GM12873 (cell line): Measurements from ENCODE around the gene CPLX3.

Experiments
- TF ChIP-seq, protein P1 (sequence below): IDR thresholded peaks from 2 replicates; pipeline ENCODE4 v1.5.1; 2012; ENCODE audit warnings: low read depth, mild to moderate bottlenecking, moderate library complexity, low read length, control low read depth; ENCODE audit not compliant: insufficient read depth; ENCODE audit errors: missing control alignments

Gene CPLX3

DNA sequence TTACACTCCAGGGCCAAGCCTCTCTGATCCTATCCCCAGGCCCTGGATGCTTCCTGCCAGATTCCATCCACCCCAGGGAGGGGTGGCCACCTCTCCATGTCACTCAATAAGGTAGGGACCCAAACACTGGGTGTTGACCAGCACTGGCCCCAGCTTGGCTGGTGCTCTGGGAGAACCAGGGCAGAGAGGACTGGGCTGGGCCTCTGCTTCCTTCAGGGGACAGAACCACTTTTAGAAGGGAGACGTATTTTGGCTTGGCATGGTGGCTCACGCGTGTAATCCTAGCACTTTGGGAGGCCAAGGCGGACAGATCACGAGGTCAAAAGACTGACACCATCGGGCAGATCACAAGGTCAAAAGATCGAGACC lies 4.7 kb upstream of the CPLX3 start:
- TF ChIP-seq, protein P1, sequence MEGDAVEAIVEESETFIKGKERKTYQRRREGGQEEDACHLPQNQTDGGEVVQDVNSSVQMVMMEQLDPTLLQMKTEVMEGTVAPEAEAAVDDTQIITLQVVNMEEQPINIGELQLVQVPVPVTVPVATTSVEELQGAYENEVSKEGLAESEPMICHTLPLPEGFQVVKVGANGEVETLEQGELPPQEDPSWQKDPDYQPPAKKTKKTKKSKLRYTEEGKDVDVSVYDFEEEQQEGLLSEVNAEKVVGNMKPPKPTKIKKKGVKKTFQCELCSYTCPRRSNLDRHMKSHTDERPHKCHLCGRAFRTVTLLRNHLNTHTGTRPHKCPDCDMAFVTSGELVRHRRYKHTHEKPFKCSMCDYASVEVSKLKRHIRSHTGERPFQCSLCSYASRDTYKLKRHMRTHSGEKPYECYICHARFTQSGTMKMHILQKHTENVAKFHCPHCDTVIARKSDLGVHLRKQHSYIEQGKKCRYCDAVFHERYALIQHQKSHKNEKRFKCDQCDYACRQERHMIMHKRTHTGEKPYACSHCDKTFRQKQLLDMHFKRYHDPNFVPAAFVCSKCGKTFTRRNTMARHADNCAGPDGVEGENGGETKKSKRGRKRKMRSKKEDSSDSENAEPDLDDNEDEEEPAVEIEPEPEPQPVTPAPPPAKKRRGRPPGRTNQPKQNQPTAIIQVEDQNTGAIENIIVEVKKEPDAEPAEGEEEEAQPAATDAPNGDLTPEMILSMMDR = no peak

DNA sequence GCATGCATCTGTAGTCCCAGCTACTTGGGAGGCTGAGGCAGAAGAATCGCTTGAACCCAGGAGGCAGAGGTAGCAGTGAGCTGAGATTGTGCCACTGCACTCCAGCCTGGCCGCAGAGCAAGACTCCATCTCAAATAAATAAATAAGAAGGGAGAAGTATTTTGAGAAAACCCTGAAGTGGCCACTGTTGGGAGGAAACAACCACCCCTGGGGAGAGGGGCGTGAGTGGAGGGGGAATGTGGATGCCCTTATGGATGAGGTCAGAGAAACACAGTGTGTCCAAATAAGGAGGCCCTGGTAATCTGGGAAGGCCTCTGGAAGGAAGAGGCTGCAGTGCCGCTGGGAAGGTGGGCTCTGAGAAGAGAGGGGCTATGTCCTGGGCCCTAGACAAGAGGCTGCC lies 4.2 kb upstream of the CPLX3 start:
- TF ChIP-seq, protein P1 = no peak

DNA sequence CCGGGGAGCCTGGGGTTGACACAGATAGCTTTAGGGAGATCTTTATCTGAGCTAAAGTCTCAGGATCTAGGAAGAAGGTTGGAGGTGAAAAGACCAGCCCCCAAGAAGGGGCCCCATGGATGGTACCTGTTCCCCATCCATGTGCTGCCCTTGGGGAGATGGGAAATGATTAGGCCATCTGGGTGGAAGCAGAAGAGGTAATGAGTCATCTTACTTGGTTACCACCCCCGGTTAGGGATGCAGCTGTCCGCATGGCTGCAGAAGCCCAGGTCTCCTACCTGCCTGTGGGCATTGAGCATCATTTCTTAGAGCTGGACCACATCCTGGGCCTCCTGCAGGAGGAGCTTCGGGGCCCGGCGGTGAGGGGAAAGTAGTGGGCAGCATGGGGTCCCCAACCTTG lies 3.1 kb upstream of the CPLX3 start:
- TF ChIP-seq, protein P1 = no peak

DNA sequence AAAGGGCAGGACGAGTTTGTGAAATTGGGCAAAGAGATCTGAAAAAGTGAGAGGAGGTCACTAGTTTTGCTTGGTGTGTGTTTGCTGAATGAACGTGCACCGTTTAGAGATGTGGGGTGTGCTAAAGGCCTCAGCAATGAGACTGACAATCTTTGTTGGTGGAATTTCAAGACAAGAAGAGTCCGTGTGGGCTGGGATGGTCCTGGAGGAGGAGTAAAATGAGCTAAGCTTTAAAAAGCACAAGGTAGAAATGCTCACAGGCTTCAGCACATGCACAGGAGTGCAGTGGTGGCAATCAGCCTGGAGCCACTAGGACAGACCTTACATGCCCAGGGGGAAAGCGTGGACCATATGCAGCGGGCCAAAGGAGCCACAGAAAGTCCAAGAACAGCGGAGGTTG lies 1.5 kb upstream of the CPLX3 start:
- TF ChIP-seq, protein P1 = no peak

DNA sequence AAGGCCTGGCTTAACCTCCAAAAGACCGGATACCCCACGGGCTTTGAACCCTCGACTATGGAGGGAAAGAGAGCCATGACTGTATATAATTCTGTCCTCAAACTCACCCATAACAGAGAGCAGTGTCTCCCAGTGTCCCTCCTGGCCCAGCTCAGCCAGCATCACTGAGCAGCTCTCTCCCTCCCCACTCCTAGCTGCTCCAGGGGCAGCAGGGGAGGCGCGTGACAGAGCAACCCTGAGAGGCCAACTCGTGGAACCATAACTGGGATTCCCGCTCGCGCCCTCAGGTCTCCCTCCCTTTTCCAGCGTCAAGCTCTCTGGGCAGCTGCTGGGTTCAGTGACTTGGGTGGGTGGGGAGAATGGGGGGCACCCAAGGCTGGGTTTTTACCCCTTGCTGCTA lies 561 bp upstream of the CPLX3 start:
- TF ChIP-seq, protein P1 = no peak

DNA sequence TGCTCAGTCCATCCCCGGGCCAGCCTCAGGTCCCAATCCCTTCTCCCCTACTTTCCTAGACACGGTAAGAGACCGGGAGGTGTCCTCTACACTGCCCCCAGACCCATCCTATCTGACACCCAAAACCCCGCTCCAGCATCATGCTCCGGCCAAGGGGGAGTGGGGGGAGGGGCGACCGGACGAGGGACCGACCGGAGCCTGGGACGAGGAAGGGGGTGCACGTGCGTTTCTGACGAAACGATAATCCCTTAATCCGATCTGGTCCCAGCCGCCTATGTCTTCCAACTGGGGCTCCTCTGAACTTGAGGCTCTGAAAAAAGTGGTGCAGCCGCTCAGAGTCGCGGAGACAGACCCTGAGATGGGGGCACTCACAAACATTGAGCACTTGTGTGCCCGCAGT lies 494 bp downstream of the CPLX3 start:
- TF ChIP-seq, protein P1 = no peak

DNA sequence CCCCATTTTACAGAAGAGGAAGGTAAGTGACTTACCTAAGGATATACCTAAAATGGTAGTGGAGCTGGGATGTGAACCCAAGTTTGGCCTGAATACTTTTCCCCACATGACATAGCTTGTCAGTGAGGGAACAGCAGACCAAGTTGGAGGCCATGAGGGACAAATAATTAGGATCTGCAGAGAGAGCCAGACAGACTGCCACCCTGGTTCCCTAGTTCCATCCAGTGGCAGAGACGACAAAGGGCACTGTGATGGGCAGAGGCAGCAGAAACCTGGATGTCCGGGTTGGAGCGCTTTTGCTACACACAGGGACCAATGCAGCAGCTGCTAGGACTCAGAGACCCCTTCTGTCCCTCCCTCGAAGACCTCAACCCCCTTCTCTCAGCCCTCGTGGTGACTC lies 1.2 kb downstream of the CPLX3 start:
- TF ChIP-seq, protein P1 = no peak

DNA sequence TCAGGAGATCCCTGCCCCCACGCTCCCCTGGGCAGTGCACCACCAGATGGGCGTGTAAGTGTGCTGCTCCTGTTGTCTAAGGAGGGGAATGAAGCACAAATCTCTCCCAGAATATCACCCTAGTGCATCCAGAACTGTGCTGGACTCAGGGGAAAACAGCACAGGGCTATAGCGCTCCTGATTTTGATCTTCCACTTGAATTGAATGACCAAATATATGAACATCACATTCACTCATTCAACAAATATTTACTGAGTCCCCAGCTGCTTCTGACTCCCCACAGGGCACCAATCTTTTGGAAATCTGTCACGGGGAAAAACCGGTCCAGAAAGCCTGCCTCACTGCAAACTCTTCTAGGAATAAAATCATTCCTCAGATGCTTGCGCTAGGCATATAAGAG lies 2.4 kb downstream of the CPLX3 start:
- TF ChIP-seq, protein P1 = no peak
